GM19238 (cell line): ENCODE data around the gene UCMA.

Source experiments
- DNase-seq: peaks from one replicate; pipeline ENCODE4 v3.0.0; 2011; ENCODE audit warnings: low spot score; ENCODE audit not compliant: insufficient read length

The UCMA gene

GRCh38 chr10:13189961-13190360, 44.2 kb downstream of the UCMA start:
- no peak for DNase-seq

GRCh38 chr10:13188593-13188992, 45.6 kb downstream of the UCMA start:
- no peak for DNase-seq

DNA sequence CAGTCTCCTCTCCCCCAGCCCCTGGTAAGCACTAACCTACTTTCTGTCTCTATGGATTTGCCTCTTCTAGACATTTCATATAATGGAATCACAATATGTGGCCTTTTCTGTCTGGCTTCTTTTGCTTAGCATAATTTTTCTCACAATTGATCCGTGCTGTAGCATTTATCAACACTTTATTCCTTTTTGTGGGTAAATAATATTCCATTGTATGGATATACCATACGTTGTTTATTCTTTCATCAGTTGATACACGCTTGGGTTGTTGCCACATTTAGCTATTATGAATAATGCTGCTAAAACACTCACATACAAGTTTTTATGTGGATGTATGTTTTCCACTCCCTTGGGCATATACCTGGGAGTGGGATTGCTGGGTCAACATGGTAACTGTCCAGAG, 47.0 kb downstream of the UCMA start:
- no peak for DNase-seq

- DNase-seq = no peak
Measured at GRCh38 chr10:13184730-13185514, 49.3 kb downstream of the UCMA start.

GRCh38 chr10:13184276-13184675, 49.9 kb downstream of the UCMA start:
- DNase-seq = no peak

- no peak for DNase-seq
Measured at GRCh38 chr10:13183625-13184024, 50.5 kb downstream of the UCMA start.

- DNase-seq = no peak
Measured at GRCh38 chr10:13182424-13182823, 51.8 kb downstream of the UCMA start.

- DNase-seq = no peak
Measured at GRCh38 chr10:13180788-13181187, 53.4 kb downstream of the UCMA start.

- DNase-seq = no peak
Measured at GRCh38 chr10:13173616-13174015, 60.6 kb downstream of the UCMA start.
